HEK293T (cell line): ENCODE results near the gene UBE2C.
A peak's percentile ranks its signal among the peaks of the same experiment; 100 is the strongest.
"Not testable (repeated sequence)": the region's sequence is repeated elsewhere in the genome, so short reads cannot be mapped to it uniquely, and the experiment has no call there.

ENCODE experiments used
- CTCF ChIA-PET: fragments of 350-600 bp; formaldehyde crosslinking; extraction: SDS; loops from one replicate; lab custom pipeline; 2021; ENCODE audit warnings: antibody characterized with exemption, inconsistent platforms; lab: Yijun Ruan, JAX
- POLR2A ChIA-PET: fragments of 350-600 bp; formaldehyde crosslinking; extraction: SDS; loops from one replicate; lab custom pipeline; 2020; ENCODE audit warnings: antibody characterized with exemption, inconsistent platforms; lab: Yijun Ruan, JAX
- DNase-seq: peaks from one replicate; pipeline ENCODE4 v3.0.0; 2012; ENCODE audit warnings: mixed read lengths; ENCODE audit errors: extremely low spot score
- ARNT ChIP-seq: fragments of 450-650 bp; IDR thresholded peaks from 2 replicates; pipeline ENCODE4 v1.6.1; 2017; ENCODE audit warnings: mild to moderate bottlenecking
- BHLHE40 ChIP-seq: fragments of 450-650 bp; IDR thresholded peaks from 2 replicates; pipeline ENCODE4 v1.6.1; 2016; ENCODE audit warnings: mild to moderate bottlenecking, moderate library complexity, borderline replicate concordance
- CTBP1 ChIP-seq: fragments of 450-650 bp; IDR thresholded peaks from 2 replicates; pipeline ENCODE4 v1.6.1; 2016; ENCODE audit warnings: borderline replicate concordance
- ELF4 ChIP-seq: fragments of 450-650 bp; IDR thresholded peaks from 2 replicates; pipeline ENCODE4 v1.6.1; 2017; ENCODE audit warnings: antibody characterized with exemption
- FOXA1 ChIP-seq: fragments of 450-650 bp; IDR thresholded peaks from 2 replicates; pipeline ENCODE4 v1.6.1; 2016; ENCODE audit warnings: mild to moderate bottlenecking
- FOXK2 ChIP-seq: fragments of 450-650 bp; IDR thresholded peaks from 2 replicates; pipeline ENCODE4 v1.6.1; 2016; ENCODE audit warnings: mild to moderate bottlenecking
- FOXM1 ChIP-seq: fragments of 450-650 bp; IDR thresholded peaks from 2 replicates; pipeline ENCODE4 v1.6.1; 2017; ENCODE audit warnings: mild to moderate bottlenecking, borderline replicate concordance
- HDGF ChIP-seq: fragments of 450-650 bp; IDR thresholded peaks from 2 replicates; pipeline ENCODE4 v1.6.1; 2017; ENCODE audit warnings: antibody characterized with exemption, borderline replicate concordance
- L3MBTL2 ChIP-seq: fragments of 450-650 bp; conservative IDR thresholded peaks from 2 replicates; pipeline ENCODE4 v1.6.1; 2016; ENCODE audit warnings: mild to moderate bottlenecking
- LEF1 ChIP-seq: fragments of 450-650 bp; IDR thresholded peaks from 2 replicates; pipeline ENCODE4 v1.6.1; 2017; ENCODE audit warnings: mild to moderate bottlenecking, borderline replicate concordance
- NFRKB ChIP-seq: fragments of 450-650 bp; IDR thresholded peaks from 2 replicates; pipeline ENCODE4 v1.6.1; 2016; ENCODE audit warnings: mild to moderate bottlenecking, moderate library complexity
- SP1 ChIP-seq: fragments of 450-650 bp; IDR thresholded peaks from 2 replicates; pipeline ENCODE4 v1.6.1; 2017
- SUZ12 ChIP-seq: fragments of 450-650 bp; IDR thresholded peaks from 2 replicates; pipeline ENCODE4 v1.6.1; 2016; ENCODE audit warnings: mild to moderate bottlenecking
- TARDBP ChIP-seq: fragments of 450-650 bp; IDR thresholded peaks from 2 replicates; pipeline ENCODE4 v1.6.1; 2016
- ZNF384 ChIP-seq: fragments of 450-650 bp; IDR thresholded peaks from 2 replicates; pipeline ENCODE4 v1.6.1; 2016
- TF ChIP-seq, protein P1 (sequence below): fragments of 450-650 bp; IDR thresholded peaks from 2 replicates; pipeline ENCODE4 v1.6.1; 2016

UBE2C gene

DNA sequence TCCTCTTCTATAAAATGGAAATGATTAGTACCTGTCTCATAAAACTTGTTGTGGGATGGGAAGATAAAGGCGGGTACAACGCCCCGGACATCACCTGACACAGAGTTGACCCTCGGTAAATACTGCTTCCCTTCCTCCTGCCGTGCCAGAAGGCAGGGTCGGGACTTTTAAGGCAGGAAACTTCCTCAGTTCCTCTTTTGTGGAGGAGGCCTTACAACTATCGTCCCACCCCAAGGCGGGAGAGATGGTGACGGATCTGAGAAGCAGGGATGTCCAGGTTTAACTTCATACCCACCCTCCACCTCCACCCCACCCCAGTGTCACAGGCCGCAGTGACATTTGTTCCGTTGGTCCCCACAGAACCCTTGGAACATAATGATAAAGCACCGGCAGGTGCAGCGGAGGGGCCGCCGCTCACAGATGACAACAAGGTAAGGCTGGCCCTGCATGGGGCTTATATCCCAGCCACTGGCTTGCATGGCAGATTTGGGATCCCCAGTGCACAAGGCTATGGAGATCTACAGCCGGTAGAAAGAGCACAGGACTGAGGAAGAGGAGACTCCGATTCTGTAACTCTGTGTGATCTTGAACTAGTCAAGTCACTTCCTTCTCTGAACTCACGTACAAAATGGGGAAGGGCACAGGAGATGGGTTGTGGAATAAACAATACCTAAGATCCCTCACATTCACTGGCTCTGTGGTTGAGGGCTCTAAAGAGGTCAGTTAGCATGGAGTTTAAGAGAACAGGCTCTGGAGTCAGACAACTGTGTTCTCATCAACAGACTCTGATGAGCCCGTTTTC, 19.9 kb upstream of the UBE2C start:
- no peak for DNase-seq
- POLR2A ChIA-PET, result interaction anchor here (0.9 to 1.0 kb wide), 2 partner anchors 13 to 89 kb away, joined by 3 read pairs; no protein-coding TSS in a partner anchor

DNA sequence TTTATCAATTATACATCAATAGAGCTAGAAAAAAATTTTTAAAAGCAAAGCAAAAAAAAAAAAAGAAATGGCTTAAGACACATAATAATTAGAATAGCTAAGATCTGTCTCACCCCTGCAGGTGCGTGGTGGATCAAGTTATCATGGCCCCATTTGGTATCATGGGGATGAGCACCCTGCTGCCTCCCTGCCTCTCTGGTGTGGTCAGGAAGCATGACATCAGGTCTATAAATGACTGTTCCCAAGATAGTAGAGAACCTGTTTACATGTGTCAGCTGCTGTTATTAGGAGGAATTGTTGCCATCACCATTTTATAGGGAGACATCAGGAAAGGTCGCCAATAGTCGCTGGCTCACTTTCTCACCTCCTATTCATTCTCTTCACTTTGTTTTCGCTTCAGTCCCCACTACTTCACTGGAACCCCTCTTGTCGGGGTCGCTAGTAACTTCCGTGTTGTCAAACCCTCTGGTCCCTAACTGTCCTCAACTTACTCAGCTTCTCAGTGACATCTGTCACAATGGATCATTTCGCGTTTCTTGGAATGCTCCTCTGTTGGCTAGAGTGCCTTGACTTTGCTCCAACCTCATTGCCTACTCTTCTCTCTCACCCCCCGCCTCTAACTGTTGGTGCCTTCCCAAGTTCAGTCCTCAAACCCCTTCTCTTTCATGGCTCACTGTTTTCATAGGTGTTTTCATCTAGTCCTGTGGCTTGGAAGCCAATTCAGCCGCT, 15.9 kb upstream of the UBE2C start:
- no peak for DNase-seq
- no peak for TF ChIP-seq CTBP1
- no peak for TF ChIP-seq SUZ12
- no peak for TF ChIP-seq HDGF
- no peak for TF ChIP-seq ZNF384
- no peak for TF ChIP-seq BHLHE40
- TF ChIP-seq LEF1, result no peak
- no peak for TF ChIP-seq FOXK2
- TF ChIP-seq, protein P1, sequence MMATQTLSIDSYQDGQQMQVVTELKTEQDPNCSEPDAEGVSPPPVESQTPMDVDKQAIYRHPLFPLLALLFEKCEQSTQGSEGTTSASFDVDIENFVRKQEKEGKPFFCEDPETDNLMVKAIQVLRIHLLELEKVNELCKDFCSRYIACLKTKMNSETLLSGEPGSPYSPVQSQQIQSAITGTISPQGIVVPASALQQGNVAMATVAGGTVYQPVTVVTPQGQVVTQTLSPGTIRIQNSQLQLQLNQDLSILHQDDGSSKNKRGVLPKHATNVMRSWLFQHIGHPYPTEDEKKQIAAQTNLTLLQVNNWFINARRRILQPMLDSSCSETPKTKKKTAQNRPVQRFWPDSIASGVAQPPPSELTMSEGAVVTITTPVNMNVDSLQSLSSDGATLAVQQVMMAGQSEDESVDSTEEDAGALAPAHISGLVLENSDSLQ, result no peak
- TF ChIP-seq ARNT, result no peak
- TF ChIP-seq NFRKB, result no peak
- no peak for TF ChIP-seq SP1
- no peak for TF ChIP-seq TARDBP
- no peak for TF ChIP-seq L3MBTL2
- TF ChIP-seq ELF4, result no peak
- CTCF ChIA-PET, result interaction anchor here (0.7 kb wide), 1 partner anchor 158 kb away, joined by 4 read pairs; no protein-coding TSS in a partner anchor
- POLR2A ChIA-PET, result interaction anchor here (1.3 kb wide), 1 partner anchor 38 kb away, joined by 3 read pairs; the partner anchor contains the start of gene SNX21

More for the DNA sequence above, 19.9 kb upstream of the UBE2C start:
- TF ChIP-seq SP1, result no peak
- no peak for TF ChIP-seq ELF4
- TF ChIP-seq FOXA1, result no peak
- no peak for TF ChIP-seq TARDBP
- TF ChIP-seq L3MBTL2, result no peak
- no peak for TF ChIP-seq FOXK2
- TF ChIP-seq FOXM1, result no peak
- TF ChIP-seq ZNF384, result no peak
- TF ChIP-seq, protein P1, result no peak
- no peak for TF ChIP-seq ARNT
- CTCF ChIA-PET, result no interaction called here

DNA sequence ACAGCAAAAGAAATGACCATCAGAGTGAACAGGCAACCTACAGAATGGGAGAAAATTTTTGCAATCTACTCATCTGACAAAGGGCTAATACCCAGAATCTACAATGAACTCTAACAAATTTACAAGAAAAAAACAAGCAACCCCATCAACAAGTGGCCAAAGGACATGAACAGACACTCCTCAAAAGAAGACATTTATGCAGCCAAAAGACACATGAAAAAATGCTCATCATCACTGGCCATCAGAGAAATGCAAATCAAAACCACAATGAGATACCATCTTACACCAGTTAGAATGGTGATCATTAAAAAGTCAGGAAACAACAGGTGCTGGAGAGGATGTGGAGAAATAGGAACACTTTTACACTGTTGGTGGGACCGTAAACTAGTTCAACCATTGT, 14.9 kb upstream of the UBE2C start:
- POLR2A ChIA-PET, CTCF ChIA-PET, DNase-seq: not testable (repeated sequence)

DNA sequence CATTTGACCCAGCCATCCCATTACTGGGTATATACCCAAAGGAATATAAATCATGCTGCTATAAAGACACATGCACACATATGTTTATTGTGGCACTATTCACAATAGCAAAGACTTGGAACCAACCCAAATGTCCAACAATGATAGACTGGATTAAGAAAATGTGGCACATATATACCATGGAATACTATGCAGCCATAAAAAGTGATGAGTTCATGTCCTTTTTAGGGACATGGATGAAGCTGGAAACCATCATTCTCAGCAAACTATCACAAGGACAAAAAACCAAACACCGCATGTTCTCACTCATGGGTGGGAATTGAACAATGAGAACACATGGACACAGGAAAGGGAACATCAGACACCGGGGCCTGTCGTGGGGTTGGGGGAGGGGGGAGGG, 14.5 kb upstream of the UBE2C start:
- POLR2A ChIA-PET, DNase-seq: not testable (repeated sequence)
- CTCF ChIA-PET, result interaction anchor here (1.0 kb wide), 1 partner anchor 39 kb away, joined by 3 read pairs; no protein-coding TSS in a partner anchor

DNA sequence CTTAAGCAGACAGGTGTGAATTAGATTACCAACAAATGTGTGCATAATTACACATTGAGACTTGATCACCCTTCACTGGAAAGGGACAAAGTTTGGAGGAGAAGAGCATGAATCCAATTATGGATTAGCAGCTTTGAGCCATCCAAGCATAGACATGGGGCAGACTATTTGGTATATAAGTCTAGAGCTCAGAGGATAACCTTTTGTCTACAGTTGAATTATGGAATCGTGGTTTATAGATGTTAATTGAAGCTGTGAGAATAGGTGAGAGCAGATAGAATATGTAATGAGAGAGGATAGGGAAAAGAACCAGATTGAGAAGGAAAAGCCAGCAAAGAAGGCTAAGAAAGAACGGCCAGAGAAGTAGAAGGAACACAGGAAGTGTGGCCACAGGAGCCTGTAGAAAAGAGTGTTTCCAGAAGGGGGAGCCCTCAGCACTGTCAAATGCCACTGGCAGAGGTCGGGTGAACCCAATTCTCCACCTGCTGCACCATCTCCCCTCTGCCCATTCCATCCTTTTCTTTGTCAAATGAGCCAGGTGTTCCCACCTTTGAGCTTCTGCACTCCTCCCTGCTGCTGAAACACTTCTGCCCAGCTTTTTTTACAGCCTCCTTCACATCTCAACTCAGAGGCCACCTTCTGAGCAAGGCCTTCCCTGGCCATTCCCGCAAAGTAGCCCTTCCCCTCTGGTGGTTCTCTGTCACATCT, 13.4 kb upstream of the UBE2C start:
- DNase-seq, result peak; percentile 68
- TF ChIP-seq ZNF384, result no peak
- TF ChIP-seq, protein P1, result no peak
- TF ChIP-seq SUZ12, result no peak
- no peak for TF ChIP-seq TARDBP
- no peak for TF ChIP-seq LEF1
- TF ChIP-seq FOXA1, result no peak
- no peak for TF ChIP-seq L3MBTL2
- ChIA-PET CTCF (interaction anchor here (0.6 to 1.3 kb wide), 7 partner anchors 28 to 426 kb away, joined by 3 read pairs; partner anchors contain the start of gene SNX21), POLR2A (interaction anchor here (1.0 kb wide), 1 partner anchor 14 kb away, joined by 4 read pairs; the partner anchor contains the start of gene UBE2C)

DNA sequence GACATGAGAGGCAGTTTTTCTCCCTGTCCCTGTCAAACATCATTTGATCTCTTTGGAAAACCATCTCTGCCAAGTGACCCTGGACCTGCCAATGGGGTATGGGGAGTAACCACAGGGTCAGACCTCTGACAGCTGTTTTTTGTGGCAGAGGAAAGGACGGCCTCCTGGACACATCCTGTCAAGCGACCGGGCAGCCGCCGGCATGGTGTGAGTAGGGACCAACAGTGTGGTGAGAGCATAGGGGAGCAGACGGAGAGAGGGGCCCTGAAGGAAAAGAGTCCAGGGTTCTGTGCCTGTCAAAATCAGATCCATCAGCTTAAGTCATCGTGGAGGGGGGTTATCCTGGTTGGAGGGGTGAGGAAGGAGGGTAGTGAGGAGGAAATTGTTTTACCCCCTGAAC, 10.6 kb upstream of the UBE2C start:
- ChIA-PET CTCF (no interaction called here), POLR2A (interaction anchor here (0.6 kb wide), 1 partner anchor 32 kb away, joined by 5 read pairs; no protein-coding TSS in a partner anchor)
- no peak for TF ChIP-seq LEF1
- no peak for TF ChIP-seq FOXK2
- no peak for TF ChIP-seq FOXM1
- no peak for TF ChIP-seq TARDBP
- no peak for TF ChIP-seq L3MBTL2
- no peak for TF ChIP-seq NFRKB
- TF ChIP-seq, protein P1, result no peak

More for the DNA sequence above, 10.6 kb upstream of the UBE2C start:
- DNase-seq, result no peak
